ENCODE results near the gene CACNG1. TPM values are rescaled to one million over a fixed set of nuclear protein-coding genes. Genes with fewer than 3 reads are reported as not detected.

Gene CACNG1
- total RNA-seq, 1 donor from 2014 or later, result not detected

- TF ChIP-seq EZH2 (IDR thresholded peaks at IDR 0.05), result no peak
- no peak for TF ChIP-seq EZH2phosphoT487 (IDR thresholded peaks at IDR 0.05)
- no peak for TF ChIP-seq CTCF (IDR thresholded peaks at IDR 0.05)
- H3K27me3 ChIP-seq, result no peaks in the 10 kb centered on the region
- no peak overlapping the region for H2AFZ ChIP-seq (replicated peaks)
- peaks cover 5% of the 10 kb centered on the region for H3K9me3 ChIP-seq (ENCODE audit: low read depth)
- peaks cover 6% of the 10 kb centered on the region for H3K27me3 Mint-ChIP-seq (ENCODE audit: insufficient read depth, low read depth)
- no peaks in the 10 kb centered on the region for H3K79me2 ChIP-seq (ENCODE audit: low read depth)
- no peak for DNase-seq (ENCODE audit: low spot score)
- H3K9me3 Mint-ChIP-seq, result peaks cover 26% of the 10 kb centered on the region
- H3K36me3 ChIP-seq, result no peaks in the 10 kb centered on the region
- H3K4me1 ChIP-seq, result no peaks in the 10 kb centered on the region
- no peak overlapping the region for H3K4me3 Mint-ChIP-seq
- no peak overlapping the region for H3K4me2 ChIP-seq
- H4K20me1 ChIP-seq (ENCODE audit: low read depth), result no peaks in the 10 kb centered on the region
- no peaks in the 10 kb centered on the region for H3F3A ChIP-seq (ENCODE audit: low read depth)
- no peak overlapping the region for H3K27ac ChIP-seq
- no peaks in the 10 kb centered on the region for H3K36me3 Mint-ChIP-seq
- H3K27ac Mint-ChIP-seq, result no peak overlapping the region
- no peak overlapping the region for H3K4me3 ChIP-seq
- no peaks in the 10 kb centered on the region for H3K4me1 Mint-ChIP-seq
- H3K9ac ChIP-seq, result no peak overlapping the region
Observed at GRCh38 chr17:67049025-67049739, 4.8 kb downstream of the CACNG1 start.

- H3K4me3 Mint-ChIP-seq, result no peak overlapping the region
- DNase-seq (ENCODE audit: low spot score), result no peak
- Histone ChIP-seq H3K9me3 (ENCODE audit: low read depth) (peaks cover 5% of the 10 kb centered on the region), H3K4me2 (no peak overlapping the region), H3K79me2 (ENCODE audit: low read depth) (no peaks in the 10 kb centered on the region), H3K27ac (no peak overlapping the region), H3F3A (ENCODE audit: low read depth) (no peaks in the 10 kb centered on the region), H3K36me3 (no peaks in the 10 kb centered on the region), H3K27me3 (no peaks in the 10 kb centered on the region), H3K4me3 (no peak overlapping the region), H3K4me1 (no peaks in the 10 kb centered on the region), H4K20me1 (ENCODE audit: low read depth) (no peaks in the 10 kb centered on the region), H3K9ac (no peak overlapping the region), H2AFZ (replicated peaks) (no peak overlapping the region)
- H3K27me3 Mint-ChIP-seq (ENCODE audit: insufficient read depth, low read depth), result peaks cover 6% of the 10 kb centered on the region
- peaks cover 5% of the 10 kb centered on the region for H3K4me1 Mint-ChIP-seq
- H3K27ac Mint-ChIP-seq, result no peak overlapping the region
- H3K9me3 Mint-ChIP-seq, result peaks cover 26% of the 10 kb centered on the region
- no peaks in the 10 kb centered on the region for H3K36me3 Mint-ChIP-seq
- TF ChIP-seq EZH2 (IDR thresholded peaks at IDR 0.05) (no peak), CTCF (IDR thresholded peaks at IDR 0.05) (no peak), EZH2phosphoT487 (IDR thresholded peaks at IDR 0.05) (no peak)
Observed at GRCh38 chr17:67050066-67050465, 5.7 kb downstream of the CACNG1 start.

- H3K9ac ChIP-seq, result no peak overlapping the region
- H3K36me3 ChIP-seq, result no peaks in the 10 kb centered on the region
- no peak overlapping the region for H3K27ac ChIP-seq
- H3K9me3 ChIP-seq (ENCODE audit: low read depth), result peaks cover 5% of the 10 kb centered on the region
- Mint-ChIP-seq H3K9me3 (peaks cover 26% of the 10 kb centered on the region), H3K27ac (no peak overlapping the region), H3K4me3 (no peak overlapping the region), H3K4me1 (peaks cover 5% of the 10 kb centered on the region), H3K36me3 (no peaks in the 10 kb centered on the region), H3K27me3 (ENCODE audit: insufficient read depth, low read depth) (peaks cover 6% of the 10 kb centered on the region)
- no peaks in the 10 kb centered on the region for H3F3A ChIP-seq (ENCODE audit: low read depth)
- TF ChIP-seq EZH2phosphoT487 (IDR thresholded peaks at IDR 0.05) (no peak), EZH2 (IDR thresholded peaks at IDR 0.05) (no peak), CTCF (IDR thresholded peaks at IDR 0.05) (no peak)
- no peaks in the 10 kb centered on the region for H3K79me2 ChIP-seq (ENCODE audit: low read depth)
- H3K4me3 ChIP-seq, result no peak overlapping the region
- no peaks in the 10 kb centered on the region for H3K27me3 ChIP-seq
- no peak for DNase-seq (ENCODE audit: low spot score)
- no peak overlapping the region for H3K4me2 ChIP-seq
- no peaks in the 10 kb centered on the region for H4K20me1 ChIP-seq (ENCODE audit: low read depth)
- H2AFZ ChIP-seq (replicated peaks), result no peak overlapping the region
- H3K4me1 ChIP-seq, result no peaks in the 10 kb centered on the region
Observed at GRCh38 chr17:67050471-67051154, 6.3 kb downstream of the CACNG1 start.

All from neural progenitor cell (in vitro differentiated cells).